GM21723 (cell line): ENCODE results near the gene IFITM5.
A peak's percentile ranks its signal among the peaks of the same experiment; 100 is the strongest.
"Not testable (repeated sequence)": the region's sequence is repeated elsewhere in the genome, so short reads cannot be mapped to it uniquely, and the experiment has no call there.

Source experiments
- ATAC-seq: cut with Tn5 transposase; IDR thresholded peaks from one replicate; pipeline ENCODE4 v1.9.1; 2021; ENCODE audit warnings: mild to moderate bottlenecking, moderate library complexity; ENCODE audit not compliant: unreplicated experiment

IFITM5 gene

DNA sequence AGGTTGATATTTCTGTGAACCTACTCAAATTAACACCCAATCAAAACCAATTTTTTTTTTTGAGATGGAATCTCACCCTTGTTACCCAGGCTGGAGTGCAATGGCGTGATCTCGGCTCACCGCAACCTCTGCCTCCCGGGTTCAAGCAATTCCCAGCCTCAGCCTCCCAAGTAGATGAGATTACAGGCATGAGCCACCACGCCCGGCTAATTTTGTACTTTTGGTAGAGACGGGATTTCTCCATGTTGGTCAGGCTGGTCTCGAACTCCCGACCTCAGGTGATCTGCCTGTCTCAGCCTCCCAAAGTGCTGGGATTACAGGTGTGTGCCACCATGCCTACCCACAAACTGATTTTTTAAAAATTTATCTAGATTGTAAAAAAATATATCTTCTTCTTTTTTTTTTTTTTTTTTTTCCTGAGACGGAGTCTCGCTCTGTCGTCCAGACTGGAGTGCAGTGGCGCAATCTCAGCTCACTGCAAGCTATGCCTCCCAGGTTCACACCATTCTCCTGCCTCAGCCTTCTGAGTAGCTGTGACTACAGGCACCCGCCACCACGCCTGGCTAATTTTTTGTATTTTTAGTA lies 29.3 kb upstream of the IFITM5 start:
- not testable (repeated sequence) for ATAC-seq

- ATAC-seq, result no peak
Observed at GRCh38 chr11:328012-328411, 28.7 kb upstream of the IFITM5 start.

GRCh38 chr11:327581-327923 lies 28.2 kb upstream of the IFITM5 start:
- ATAC-seq, result no peak

GRCh38 chr11:326842-327580 lies 27.7 kb upstream of the IFITM5 start:
- ATAC-seq, result peak; percentile 71

- no peak for ATAC-seq
Observed at GRCh38 chr11:326592-326841, 27.2 kb upstream of the IFITM5 start.

DNA sequence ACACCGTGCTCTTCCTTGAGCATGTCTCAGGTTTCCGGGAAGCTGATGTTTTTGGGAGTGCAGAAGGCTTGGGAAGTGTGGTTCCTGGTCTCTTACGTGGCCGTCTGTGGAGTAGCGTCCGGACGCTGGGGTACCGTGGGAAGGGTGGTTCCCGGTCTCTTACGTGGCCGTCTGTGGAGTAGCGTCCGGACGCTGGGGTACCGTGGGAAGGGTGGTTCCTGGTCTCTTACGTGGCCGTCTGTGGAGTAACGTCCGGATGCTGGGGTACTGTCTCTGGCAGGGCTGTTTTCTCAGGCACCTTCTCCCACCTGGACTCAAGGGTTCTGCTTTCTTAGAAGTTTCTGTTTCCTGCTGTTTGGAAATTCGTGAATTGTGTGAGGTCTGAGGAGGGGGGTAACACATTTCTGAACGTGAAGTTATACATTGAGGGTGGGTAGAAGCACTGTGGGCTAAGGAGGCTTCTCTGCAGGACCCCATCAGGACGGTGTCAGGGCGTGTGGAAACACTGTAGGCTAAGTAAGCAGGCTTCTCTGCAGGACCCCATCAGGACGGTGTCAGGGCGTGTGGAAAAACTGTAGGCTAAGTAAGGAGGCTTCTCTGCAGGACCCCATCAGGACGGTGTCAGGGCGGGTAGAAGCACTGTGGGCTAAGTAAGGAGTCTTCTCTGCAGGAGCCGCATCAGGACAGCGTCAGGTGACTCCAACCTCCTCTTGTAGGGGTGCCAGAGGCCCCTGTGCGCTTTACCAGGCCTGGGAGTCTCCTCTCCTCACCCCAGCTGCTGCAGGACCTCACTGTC lies 26.7 kb upstream of the IFITM5 start:
- no peak for ATAC-seq

DNA sequence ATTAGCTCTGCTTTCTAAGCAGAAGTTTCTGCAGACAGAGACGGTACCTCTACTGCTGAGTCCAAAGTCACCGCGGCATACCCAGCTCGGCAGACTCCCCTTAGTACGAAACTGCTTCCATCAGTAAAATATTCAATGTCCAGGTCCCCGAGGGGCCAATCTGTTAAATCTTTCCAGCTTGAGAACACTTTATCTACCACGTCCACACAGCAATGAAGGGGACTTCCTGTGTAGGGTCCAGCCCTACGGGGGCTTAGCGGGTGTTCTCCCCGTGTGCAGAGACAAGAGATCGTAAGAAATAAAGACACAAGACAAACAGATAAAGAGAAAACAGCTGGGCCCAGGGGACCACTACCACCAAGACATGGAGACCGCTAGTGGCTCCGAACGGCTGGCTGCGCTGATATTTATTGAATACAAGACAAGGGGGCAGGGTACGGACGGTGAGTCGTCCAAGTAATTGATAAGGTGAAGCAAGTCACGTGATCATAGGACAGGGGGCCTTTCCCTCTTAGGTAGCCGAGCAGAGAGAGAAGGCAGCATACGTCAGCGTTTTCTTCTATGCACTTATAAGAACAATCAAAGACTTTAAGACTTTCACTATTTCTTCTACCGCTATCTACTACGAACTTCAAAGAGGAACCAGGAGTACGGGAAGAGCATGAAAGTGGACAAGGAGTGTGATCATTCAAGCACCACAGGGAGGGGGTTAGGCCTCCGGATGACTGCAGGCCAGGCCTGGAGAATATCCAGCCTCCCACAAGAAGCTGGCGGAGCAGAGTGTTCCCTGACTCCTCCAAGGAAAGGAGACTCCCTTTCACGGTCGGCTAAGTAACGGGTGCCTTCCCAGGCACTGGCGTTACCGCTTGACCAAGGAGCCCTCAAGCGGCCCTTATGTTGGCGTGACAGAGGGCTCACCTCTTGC lies 25.5 kb upstream of the IFITM5 start:
- ATAC-seq, result not testable (repeated sequence)

GRCh38 chr11:324156-324555 lies 24.8 kb upstream of the IFITM5 start:
- ATAC-seq, result no peak

DNA sequence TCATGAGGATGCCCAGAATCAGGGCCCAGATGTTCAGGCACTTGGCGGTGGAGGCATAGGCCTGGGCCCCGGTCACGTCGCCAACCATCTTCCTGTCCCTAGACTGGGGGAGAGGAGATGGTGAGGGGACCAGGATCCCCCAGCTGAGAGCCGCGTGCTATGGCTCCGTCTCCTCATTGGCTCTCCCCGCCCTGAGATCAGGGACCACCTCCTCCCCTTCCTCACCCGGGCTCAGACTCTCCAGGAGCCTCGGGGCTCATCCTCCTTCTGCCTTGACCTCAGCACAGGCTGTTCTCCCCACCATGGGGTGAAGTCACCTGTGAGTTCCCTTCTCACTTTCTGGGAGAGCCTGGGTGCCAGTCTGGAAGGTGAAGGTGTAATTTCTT lies 20.6 kb upstream of the IFITM5 start:
- ATAC-seq, result not testable (repeated sequence)

DNA sequence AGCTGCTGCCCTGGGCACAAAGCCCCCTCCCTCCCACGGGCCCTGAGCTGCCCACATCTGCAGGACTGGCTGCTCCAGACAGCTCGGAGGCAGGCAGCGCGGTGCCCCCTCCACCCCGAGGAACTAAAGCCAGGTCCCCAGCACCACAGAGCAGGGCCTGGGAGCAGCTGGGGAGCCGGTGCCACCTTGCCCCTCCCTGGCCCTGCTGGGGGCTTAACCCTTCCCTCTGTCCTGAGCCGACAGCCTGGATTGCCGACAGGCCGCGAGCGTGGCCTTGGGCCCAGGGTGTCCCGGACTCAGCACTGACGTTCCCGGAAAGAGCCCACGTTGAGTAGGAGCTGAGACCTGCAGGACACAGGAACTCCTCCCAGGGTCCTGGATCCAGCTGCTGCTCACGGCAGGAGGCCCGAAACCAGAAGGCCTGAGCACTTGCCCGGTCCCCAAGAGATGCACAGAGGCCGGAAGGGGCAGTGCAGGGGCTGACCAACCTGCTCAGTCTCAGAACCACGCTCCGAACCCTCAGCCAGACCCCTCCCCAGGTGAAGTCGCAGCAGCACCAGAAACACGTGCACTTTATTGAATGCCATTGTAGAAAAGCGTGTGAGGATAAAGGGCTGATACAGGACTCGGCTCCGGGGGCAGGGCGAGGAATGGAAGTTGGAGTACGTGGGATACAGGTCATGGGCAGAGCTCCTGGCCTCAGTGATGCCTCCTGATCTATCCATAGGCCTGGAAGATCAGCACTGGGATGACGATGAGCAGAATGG lies 20.0 kb upstream of the IFITM5 start:
- ATAC-seq, result peak; percentile 13

DNA sequence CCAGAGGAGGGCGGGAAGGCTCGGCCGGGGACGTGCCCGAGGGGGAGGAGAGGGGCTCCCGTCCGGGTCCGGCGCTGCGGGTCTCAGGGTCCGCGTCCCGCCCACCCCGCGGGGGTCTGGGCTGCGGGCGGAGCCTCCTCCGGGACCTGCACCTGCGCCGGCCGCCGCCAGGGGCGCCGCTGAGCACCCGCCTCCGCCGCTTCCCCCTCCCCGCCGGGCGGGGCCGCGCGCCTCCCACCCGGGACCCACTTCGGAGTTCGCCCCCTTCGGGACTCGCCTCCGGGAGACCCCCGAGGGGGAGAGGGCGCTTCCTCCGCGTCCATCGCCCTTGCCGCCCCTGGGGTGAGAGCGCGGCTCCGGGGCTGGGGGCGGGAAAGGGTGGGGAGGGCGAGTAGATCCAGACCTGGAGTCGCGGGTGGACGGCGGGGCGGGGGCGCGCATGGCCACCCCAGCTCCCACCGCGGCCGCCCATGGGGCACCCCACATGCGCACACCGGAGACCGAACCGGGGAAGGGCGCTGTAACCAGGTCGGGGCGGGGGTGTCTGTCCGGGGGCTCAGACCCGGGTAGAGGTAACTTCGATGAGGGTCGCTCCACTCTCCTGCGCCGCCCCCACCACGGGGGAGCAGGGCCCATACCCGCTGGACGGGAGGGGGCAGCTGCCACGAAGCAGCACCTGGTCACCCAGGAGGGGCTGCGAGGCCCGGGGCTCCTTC lies 19.2 kb upstream of the IFITM5 start:
- ATAC-seq, result peak; percentile 44

DNA sequence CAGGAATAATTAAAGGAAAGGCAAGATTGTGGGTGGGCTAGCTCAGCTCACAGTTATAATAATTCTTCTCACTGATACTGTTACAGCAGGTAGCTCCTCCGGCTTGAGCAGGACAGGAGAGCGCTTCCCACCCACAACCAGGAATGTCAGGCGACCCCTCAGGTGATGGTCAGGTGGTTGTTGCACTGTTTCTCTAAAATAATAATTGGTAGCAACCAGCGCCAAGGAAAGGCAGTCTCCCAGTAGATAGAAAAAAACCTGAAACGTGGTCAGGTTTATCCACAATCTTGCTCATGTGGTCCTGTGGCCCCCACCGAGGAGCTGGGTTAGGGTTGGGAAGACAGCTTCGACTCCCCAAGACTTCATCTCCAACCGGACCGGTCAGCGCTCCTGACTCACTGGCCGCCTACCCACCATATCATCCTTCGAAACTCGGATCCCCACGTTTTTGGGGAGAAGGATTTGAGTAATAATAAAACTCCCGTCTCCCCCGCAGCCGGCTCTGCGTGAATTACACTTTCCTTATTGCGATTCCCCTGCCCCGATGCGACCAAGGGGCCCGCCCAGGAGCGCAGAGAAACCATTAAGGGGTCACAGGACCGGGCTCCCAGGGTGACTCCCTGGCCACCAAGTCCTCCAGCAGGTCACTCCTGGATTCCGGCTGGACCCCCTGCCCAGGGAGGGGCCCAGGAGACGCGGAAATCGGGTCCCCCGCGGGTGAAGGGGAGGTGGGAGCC lies 18.5 kb upstream of the IFITM5 start:
- ATAC-seq, result not testable (repeated sequence)

DNA sequence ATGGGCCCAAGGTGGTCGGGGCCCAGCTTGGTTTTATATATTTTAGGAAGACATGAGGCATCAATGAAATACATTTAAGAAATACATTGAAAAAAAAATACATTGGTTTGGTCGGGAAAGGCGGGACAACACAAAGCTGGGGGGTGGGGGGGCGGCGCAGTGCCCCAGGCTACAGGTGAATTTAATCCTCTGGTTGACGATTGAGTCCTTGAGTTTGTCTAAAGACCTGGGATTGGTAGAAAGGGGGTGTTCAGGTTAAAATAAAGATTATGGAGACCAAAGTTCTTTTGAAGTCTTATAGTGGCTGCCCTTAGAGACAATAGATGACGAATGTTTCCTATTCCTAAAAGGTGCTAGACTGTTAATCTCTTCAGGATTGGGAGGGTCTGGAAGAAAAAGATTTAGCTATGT lies 17.6 kb upstream of the IFITM5 start:
- no peak for ATAC-seq

GRCh38 chr11:316031-316701 lies 16.8 kb upstream of the IFITM5 start:
- ATAC-seq, result no peak

- no peak for ATAC-seq
Observed at GRCh38 chr11:315516-315994, 16.2 kb upstream of the IFITM5 start.

DNA sequence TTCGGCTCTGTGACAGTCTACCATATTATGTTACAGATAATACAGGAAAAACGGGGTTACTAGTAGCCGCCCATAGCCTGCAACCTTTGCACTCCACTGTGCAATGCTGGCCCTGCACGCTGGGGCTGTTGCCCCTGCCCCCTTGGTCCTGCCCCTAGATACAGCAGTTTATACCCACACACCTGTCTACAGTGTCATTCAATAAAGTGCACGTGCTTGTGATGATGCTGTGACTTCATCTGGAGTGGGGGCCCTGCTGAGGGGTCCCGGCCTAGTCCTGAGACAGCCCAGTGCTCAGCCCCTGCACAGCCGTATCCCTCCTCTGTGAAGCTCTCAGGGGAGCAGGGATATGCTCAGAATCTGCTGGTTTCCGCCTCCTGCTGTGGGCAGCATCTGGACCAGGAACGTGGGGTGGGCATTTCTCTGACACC lies 15.7 kb upstream of the IFITM5 start:
- ATAC-seq, result no peak

DNA sequence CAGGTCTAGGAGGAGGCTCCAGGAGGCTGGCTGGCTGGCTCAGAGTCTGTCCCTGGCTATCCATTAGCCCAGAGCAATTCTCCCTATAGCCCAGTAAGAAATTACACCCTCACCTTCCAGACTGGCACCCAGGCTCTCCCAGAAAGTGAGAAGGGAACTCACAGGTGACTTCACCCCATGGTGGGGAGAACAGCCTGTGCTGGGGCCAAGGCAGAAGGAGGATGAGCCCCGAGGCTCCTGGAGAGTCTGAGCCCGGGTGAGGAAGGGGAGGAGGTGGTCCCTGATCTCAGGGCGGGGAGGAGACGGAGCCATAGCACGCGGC lies 15.2 kb upstream of the IFITM5 start:
- not testable (repeated sequence) for ATAC-seq

DNA sequence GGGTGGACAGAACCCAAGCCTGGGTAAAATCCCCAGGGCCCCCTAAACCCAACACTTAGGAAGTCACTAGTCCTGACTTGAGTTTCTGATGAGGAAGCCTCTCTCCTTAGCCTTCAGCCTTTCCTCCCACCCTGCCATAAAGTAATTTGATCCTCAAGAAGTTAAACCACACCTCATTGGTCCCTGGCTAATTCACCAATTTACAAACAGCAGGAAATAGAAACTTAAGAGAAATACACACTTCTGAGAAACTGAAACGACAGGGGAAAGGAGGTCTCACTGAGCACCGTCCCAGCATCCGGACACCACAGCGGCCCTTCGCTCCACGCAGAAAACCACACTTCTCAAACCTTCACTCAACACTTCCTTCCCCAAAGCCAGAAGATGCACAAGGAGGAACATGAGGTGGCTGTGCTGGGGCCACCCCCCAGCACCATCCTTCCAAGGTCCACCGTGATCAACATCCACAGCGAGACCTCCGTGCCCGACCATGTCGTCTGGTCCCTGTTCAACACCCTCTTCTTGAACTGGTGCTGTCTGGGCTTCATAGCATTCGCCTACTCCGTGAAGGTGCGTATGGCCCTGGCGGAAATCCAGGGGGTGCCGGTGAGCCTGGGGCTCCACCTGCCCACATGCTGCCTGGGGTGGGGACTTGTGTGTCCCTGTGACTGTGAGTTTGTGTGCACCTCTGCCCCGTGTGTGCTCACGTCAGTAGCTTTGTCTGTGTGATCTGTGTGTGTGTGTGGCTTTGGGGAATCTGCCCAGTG lies 14.6 kb upstream of the IFITM5 start, which contains the start of gene IFITM1:
TSS of gene IFITM1 (plus strand) at position 254 of the 767 bp plus-strand sequence. CDS start at position 385, 131 bp downstream.
- peak; percentile 43 for ATAC-seq
